Calu3 (cell line): Measurements from ENCODE around the gene ARIH1. TPM values are rescaled to one million over a fixed set of nuclear protein-coding genes. Genes with fewer than 3 reads are reported as not detected.

Source experiments
- BruUV-seq: library from RNA; stranded (reverse); fragments of 400-500 nt; replicated peaks from 2 replicates; lab custom pipeline; 2021; lab: Mats Ljungman, UMichigan
- CTCF ChIA-PET: fragments of 300-600 bp; sonication (Branson Sonifier 250); formaldehyde crosslinking; loops from one replicate; lab custom pipeline; 2022; ENCODE audit warnings: antibody characterized with exemption; lab: Charles Lee
- DNase-seq: peaks from one replicate; pipeline ENCODE4 v3.0.0; 2022
- H3K27ac Mint-ChIP-seq: one replicate; pipeline ENCODE4 v1.8.0; 2022; ENCODE audit warnings: mixed read lengths; ENCODE audit not compliant: unreplicated experiment
- H3K27me3 Mint-ChIP-seq: one replicate; pipeline ENCODE4 v1.8.0; 2022; ENCODE audit warnings: mixed read lengths; ENCODE audit not compliant: unreplicated experiment
- H3K36me3 Mint-ChIP-seq: one replicate; pipeline ENCODE4 v1.8.0; 2022; ENCODE audit warnings: mild to moderate bottlenecking, moderate library complexity, mixed read lengths; ENCODE audit not compliant: insufficient read depth, unreplicated experiment
- H3K4me1 Mint-ChIP-seq: one replicate; pipeline ENCODE4 v1.8.0; 2022; ENCODE audit warnings: mild to moderate bottlenecking, low read depth, mixed read lengths; ENCODE audit not compliant: unreplicated experiment
- H3K4me3 Mint-ChIP-seq: one replicate; pipeline ENCODE4 v1.8.0; 2022; ENCODE audit warnings: mild to moderate bottlenecking, low read depth, moderate library complexity, mixed read lengths; ENCODE audit not compliant: unreplicated experiment
- H3K9me3 Mint-ChIP-seq: one replicate; pipeline ENCODE4 v1.8.0; 2022; ENCODE audit warnings: low read depth, mixed read lengths; ENCODE audit not compliant: unreplicated experiment
- CTCF ChIP-seq: fragments of 200-600 bp; IDR thresholded peaks from one replicate; pipeline ENCODE4 v1.8.0; 2022; ENCODE audit warnings: antibody characterized with exemption; ENCODE audit not compliant: unreplicated experiment
- intact Hi-C: fragments of 100-400 bp; cut with micrococcal nuclease; formaldehyde crosslinking; loops from one replicate; pipeline ENCODE4 v1.10.0; 2022; ENCODE audit not compliant: unreplicated experiment
- total RNA-seq: library from RNA; stranded (reverse); gene quantifications from 2 replicates; pipeline ENCODE4 v1.2.3, GENCODE V29; 2022

The ARIH1 gene
- total RNA-seq, 1 experiment from 2014 or later, result 179 TPM

GRCh38 chr15:72521682-72522081 lies 47.6 kb downstream of the ARIH1 start:
- Mint-ChIP-seq H3K27ac (peak overlapping the region; percentile 8), H3K9me3 (no peaks in the 10 kb centered on the region), H3K36me3 (peaks cover 21% of the 10 kb centered on the region), H3K4me3 (no peak overlapping the region), H3K4me1 (no peaks in the 10 kb centered on the region), H3K27me3 (no peaks in the 10 kb centered on the region)
- intact Hi-C loops, result no loop called here
- no peak for TF ChIP-seq CTCF
- BruUV-seq, result no TSS peak
- DNase-seq, result no peak
- CTCF ChIA-PET, result no interaction called here

- Mint-ChIP-seq H3K36me3 (peaks cover 8% of the 10 kb centered on the region), H3K27me3 (no peaks in the 10 kb centered on the region), H3K27ac (no peak overlapping the region), H3K9me3 (no peaks in the 10 kb centered on the region), H3K4me3 (no peak overlapping the region), H3K4me1 (no peaks in the 10 kb centered on the region)
- intact Hi-C loops, result loop anchor here (5.0 kb wide), 1 partner anchor 56 kb away; no protein-coding TSS in a partner anchor
- BruUV-seq, result no TSS peak
- CTCF ChIA-PET, result interaction anchor here (0.5 to 1.5 kb wide), 6 partner anchors 12 to 220 kb away, joined by 3 to 4 read pairs (median 3); no protein-coding TSS in a partner anchor
- DNase-seq, result peak; percentile 28
- peak; percentile 50 for TF ChIP-seq CTCF
Measured at GRCh38 chr15:72532991-72533601, 59.0 kb downstream of the ARIH1 start.

- intact Hi-C loops, result loop anchor here (5.0 kb wide), 1 partner anchor 57 kb away; no protein-coding TSS in a partner anchor
- no peak for TF ChIP-seq CTCF
- Mint-ChIP-seq H3K27me3 (no peaks in the 10 kb centered on the region), H3K36me3 (peaks cover 8% of the 10 kb centered on the region), H3K4me3 (no peak overlapping the region), H3K9me3 (no peaks in the 10 kb centered on the region), H3K4me1 (no peaks in the 10 kb centered on the region), H3K27ac (no peak overlapping the region)
- no TSS peak for BruUV-seq
- CTCF ChIA-PET, result interaction anchor here (0.5 kb wide), 1 partner anchor 12 kb away, joined by 4 read pairs; no protein-coding TSS in a partner anchor
- DNase-seq, result no peak
Measured at GRCh38 chr15:72534523-72534922, 60.4 kb downstream of the ARIH1 start.

- no peak for TF ChIP-seq CTCF
- DNase-seq, result no peak
- intact Hi-C loops, result no loop called here
- peaks cover 8% of the 10 kb centered on the region for H3K36me3 Mint-ChIP-seq
- no peak overlapping the region for H3K4me3 Mint-ChIP-seq
- H3K4me1 Mint-ChIP-seq, result no peaks in the 10 kb centered on the region
- H3K27me3 Mint-ChIP-seq, result no peaks in the 10 kb centered on the region
- no peak overlapping the region for H3K27ac Mint-ChIP-seq
- no TSS peak for BruUV-seq
- no peaks in the 10 kb centered on the region for H3K9me3 Mint-ChIP-seq
- CTCF ChIA-PET, result no interaction called here
Measured at GRCh38 chr15:72535911-72536310, 61.8 kb downstream of the ARIH1 start.
